HG03025 (cell line): Measurements from ENCODE around the gene PLOD1.
"Not testable (repeated sequence)": the region's sequence is repeated elsewhere in the genome, so short reads cannot be mapped to it uniquely, and the experiment has no call there.

Experiments used
- ATAC-seq: cut with Tn5 transposase; IDR thresholded peaks from one replicate; pipeline ENCODE4 v1.9.1; 2021; ENCODE audit warnings: mild to moderate bottlenecking, moderate library complexity; ENCODE audit not compliant: unreplicated experiment, low FRiP score

The PLOD1 gene

DNA sequence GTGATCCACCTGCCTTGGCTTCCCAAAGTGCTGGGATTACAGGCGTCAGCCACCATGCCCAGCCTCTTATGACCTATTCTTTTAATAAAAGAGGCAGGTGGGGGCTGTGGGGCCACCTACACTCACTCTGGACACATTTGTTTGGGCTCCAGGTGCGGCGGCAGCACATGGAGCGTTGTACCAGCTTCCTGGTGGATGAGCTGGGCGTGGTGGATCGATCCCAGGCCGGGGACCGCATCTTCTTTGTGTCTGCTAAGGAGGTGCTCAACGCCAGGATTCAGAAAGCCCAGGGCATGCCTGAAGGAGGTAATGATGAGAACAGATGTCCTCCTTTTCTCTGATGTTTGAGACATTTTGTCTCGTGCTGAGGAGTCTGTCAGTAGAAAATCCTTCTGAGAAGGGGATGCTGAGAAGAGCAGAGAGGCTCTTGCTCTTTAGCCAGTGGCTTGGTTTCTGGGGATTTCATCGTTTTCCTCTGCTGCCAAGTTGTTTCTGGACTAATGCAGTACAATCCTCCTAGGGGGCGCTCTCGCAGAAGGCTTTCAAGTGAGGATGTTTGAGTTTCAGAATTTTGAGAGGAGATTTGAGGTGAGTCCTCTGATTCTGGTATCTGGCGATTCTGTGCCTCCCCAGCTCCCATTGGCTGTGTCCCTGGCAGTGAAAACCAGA, 66.9 kb downstream of the PLOD1 start:
- ATAC-seq = no peak

DNA sequence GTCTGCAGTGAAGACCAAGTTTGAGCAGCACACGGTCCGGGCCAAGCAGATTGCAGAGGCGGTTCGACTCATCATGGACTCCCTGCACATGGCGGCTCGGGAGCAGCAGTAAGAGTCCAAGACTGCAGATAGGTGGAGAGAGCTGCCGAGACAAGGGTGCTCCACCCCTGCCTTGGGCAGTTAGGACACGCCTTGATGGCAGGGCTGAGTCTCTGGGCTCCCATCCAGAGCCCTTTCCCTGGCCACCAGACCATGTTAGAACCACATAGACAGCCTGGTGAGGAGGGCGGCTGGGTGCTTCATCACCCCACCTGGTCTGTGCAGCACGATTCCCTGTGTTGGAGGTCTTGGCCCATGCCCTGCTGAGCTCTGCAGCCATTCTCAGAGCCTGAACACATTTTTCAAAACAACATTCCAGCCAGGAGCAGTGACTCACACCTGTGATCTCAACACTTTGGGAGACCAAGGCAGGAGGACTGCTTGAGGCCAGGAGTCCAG, 67.5 kb downstream of the PLOD1 start:
- ATAC-seq = no peak

DNA sequence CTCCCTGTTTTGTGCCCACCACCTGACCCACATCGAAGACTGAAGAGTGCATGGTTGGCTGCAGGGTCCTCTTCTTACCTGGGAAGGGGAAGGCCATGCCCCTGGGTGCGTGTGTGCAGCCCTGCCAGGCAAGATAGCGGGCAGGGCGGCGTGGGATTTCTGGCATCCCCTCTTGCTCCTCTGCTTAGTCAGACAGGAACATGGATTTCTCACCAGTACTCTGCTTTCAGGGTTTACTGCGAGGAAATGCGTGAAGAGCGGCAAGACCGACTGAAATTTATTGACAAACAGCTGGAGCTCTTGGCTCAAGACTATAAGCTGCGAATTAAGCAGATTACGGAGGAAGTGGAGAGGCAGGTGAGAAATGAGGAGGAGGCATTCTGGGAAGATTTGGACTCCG, 69.2 kb downstream of the PLOD1 start:
- no peak for ATAC-seq

DNA sequence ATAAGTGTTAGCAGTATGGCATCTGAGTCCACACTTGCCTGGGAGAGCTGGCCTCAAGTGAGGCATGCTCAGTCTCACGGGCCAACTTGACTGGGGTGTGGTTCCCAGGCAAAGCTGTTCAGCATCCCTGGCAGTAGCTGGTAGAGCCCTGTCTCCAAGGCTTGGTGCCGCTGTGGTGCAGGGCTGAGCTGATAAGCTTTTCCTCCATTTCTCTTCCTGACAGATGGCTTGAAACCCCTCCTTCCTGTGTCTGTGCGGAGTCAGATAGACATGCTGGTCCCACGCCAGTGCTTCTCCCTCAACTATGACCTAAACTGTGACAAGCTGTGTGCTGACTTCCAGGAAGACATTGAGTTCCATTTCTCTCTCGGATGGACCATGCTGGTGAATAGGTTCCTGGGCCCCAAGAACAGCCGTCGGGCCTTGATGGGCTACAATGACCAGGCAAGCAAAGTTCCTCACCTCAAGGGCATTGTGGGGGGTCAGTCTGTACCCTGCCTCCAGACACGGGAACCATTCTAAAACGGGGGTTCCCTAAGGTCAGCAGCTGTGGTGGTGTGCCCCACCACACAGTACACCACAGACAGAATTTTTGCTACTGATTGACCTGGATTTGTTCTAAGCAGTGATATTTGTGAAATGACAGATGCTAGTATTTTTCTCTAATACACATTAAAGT, 71.1 kb downstream of the PLOD1 start:
- ATAC-seq = no peak

DNA sequence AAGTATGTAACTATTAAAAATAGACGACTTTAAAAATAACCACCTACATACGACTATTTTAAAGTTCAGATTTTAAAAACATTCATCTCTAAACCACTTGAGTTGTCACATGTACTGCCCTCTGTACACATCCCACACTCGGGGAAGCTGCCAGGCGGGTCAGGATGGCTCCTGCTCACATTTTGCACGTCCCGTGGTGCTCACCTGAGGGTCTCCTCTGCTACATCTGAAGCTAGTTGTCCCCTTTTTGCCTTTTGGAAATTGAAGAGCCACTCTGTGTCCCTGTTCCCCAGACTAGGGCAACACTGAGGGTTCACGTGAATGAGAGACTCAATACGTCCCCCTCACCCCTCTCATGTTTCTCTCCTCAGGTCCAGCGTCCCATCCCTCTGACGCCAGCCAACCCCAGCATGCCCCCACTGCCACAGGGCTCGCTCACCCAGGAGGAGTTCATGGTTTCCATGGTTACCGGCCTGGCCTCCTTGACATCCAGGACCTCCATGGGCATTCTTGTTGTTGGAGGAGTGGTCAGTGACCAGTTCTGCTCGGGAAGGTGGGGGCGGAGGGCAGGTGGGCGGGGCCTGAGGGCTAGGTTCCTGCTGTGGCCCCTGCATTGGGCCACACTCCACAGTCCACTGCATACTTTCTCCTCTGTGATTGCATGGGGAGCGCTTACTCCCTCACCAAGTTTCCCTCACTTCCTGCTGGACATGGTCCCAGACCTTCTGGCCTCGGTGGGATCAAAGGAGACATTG, 71.8 kb downstream of the PLOD1 start:
- no peak for ATAC-seq

DNA sequence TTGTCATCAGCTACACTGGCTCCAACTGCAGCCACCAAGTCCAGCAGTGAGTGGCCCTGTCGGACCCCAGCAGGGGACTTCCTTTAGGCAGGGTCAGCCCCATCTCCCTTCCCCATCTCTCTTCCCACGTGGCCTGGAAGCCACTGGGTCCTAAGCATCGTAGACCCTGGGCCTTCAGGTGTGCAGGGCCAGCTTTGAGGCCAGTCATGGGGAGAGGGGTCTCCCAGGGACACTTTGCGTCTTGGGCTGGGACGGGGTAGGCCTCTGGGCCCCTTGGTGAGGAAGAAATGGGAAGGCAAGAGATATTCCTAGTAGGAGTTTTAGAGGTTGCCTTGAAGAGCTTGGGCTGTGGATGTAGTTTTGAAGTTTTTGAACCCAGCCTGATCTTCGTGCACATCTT, 72.7 kb downstream of the PLOD1 start:
- no peak for ATAC-seq

DNA sequence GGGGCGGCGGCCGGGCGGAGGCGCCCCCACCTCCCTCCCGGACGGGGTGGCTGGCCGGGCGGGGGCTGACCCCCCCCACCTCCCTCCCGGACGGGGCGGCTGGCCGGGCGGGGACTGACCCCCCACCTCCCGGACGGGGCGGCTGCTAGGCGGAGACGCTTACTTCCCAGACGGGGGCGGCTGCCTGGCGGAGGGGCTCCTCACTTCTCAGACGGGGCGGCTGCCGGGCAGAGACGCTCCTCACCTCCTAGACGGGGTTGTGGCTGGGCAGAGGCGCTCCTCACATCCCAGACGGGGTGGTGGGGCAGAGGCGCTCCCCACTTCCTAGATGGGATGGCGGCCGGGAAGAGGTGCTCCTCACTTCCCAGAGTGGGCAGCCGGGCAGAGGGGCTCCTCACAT, 73.8 kb downstream of the PLOD1 start:
- ATAC-seq = not testable (repeated sequence)

DNA sequence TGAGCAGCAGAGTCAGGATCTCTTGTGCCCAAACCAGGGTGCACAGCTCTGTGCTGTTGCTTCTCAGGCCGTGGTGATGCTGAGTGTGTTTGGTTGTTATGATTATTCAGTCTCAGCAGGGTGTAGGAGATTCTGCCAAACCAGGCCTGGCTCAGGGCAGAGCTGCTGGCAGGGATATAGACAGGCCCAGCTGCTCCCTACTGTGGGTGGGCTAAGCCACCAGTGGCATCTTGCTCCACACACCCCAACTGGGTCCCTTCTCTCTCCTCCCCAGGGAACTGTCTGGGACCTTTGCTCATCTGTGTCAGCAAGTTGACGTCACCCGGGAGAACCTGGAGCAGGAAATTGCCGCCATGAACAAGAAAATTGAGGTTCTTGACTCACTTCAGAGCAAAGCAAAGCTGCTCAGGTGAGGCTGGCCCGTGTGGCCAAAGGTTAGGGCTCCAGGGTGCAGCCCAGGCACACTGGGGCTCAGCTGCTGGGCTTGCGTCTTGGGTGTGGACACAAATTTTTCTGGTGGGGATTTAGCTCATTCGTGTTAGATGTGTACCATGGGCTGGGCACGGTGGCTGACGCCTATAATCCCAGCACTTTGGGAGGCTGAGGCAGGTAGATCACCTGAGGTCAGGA, 74.9 kb downstream of the PLOD1 start:
- no peak for ATAC-seq

DNA sequence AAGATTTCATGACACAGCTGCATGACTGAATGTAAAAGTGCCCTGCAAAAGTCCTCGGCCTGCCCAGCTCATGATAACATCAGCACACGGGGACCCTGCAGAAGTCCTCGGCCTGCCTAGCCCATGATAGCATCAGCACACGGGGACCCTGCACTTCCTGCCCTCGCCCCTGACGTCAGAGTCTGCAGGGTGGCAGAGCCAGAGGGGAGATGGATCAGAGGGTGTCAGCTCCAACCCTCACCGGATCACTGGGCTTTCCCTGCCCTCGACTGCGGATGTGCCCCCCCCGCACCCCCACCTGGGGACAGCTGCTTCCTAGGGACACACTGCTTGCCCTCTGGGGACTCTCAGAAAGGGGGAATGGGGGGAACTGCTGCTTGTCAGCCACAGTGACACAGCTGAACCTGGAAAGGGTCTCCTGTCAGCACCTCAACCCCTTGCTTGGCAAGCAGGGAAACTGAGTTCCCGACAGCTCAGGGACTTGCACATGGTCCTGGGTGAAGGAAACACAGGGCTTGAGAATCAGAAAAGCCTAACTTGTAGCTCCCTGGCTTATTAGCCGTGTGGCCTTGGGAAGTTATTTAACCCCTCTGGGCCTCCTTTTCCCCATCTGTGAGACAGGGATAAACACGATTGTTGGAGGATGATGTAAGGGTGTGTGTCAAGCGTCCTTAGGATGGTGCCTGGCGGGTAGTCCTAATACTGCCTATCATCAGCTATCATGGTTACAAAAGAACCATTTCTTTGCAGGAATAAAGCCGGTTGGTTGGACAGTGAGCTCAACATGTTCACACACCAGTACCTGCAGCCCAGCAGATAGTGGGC, 76.4 kb downstream of the PLOD1 start:
- ATAC-seq = no peak

DNA sequence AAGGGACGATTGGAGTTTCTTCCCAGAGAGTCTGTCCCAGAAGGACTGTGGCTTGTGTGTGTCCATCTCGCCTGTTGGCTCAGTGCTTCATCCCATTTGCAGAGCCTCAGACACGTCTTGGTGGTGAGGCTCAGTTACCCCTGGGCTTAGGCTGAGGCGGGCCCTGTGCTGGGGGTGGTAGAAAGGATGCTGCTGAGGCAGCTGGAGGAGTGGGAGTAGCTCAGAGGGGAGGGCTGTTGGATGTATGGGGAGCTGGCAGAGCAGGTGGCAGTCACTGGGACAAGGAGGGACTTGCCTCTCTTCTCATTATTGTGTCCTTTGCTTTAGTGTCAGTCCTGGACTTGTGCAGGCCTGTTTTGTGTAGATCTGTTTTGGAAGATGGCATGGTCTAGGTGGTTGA, 77.5 kb downstream of the PLOD1 start:
- ATAC-seq = no peak

DNA sequence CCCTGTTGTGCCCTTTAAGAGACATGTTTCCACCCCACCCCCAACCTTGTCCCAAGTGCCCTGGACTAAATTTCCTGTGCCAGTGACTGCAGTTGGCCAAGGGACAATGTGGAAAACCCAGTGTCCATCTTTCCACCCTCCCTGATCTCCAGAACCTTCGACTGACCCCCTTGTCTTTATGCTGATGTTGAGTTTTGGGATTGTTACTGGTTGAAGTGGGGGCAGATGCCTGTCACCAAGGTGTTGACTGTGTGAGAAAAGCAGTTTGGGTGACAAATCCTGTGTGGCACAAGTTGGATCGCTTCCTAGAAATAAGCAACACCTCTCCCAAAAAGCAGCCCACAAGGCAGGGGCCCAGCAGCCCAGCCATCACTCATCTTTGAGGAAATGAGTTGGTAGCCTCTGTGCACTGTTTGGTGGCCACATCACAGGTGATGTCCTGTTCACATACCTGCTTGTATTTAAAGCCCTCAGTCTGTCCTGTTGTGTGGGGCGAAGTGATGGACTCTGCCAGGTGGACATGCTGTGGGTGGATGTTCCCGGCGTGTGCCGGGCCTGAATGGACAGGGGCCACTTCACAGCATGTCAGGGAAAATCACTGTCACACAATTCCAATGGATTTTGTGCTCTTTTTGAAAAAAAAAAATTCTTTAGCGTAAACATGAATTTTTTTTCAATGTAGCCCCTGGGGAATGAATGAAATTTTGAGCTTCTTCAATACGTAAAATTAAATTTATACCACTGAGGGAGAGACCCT, 78.2 kb downstream of the PLOD1 start:
- ATAC-seq = no peak

DNA sequence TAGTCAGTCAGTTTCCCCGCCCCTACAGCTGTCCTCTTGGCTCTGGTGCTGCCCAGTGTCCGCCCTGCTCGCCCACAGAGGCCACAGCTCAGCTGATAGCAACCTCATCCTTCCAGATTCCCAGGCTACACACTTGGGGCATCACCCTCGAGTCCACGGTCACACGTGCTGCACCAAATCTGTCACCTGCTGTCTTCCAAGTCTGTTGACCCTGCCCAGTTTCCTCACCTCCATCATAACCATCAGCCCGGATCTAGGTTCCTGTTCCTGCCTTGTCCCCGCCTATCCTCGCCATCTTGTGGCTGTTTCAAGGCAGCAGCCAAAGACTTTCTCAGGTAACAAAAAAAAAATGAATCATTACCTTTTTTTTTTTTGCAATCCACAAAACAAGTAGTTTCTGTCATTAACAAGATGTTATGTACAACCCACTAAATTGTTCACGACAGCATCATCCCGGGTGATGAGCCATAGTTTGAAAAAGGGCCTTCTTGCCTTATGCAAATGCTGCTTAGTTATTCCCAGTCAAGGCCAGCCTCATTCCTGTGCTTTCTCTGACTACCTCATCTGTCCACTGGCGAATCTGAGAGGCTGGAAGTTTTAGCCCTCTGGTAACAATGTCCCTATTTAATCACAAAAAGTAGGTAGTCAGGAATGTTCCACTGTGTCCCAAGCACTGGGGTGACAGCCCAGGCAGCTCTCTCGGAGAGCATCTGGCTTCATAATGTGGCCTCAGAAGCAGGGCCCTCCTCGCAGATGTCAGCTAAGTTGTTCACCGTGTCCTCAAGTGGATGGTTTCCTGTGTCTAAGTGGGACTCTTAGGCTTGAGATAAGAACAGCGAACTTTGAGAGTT, 79.8 kb downstream of the PLOD1 start:
- ATAC-seq = no peak

DNA sequence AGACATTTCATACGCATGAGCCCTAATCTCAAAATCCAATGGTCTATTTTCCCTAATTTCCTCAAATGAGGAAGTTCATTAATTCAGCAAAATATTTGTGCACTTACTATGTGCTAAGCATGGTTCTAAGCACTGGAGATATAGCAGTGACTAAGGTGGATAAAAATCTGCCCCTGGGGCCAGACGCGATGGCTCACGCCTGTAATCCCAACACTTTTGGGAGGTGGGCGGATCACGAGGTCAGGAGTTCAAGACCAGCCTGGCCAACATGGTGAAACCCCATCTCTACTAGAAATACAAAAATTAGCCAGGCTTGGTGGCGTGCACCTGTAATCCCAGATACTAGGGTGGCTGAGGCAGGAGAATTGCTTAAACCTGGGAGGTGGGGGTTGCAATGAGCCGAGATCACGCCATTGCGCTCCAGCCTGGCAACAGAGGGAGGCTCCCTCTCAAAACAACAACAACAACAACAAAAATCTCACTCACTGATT, 80.5 kb downstream of the PLOD1 start:
- no peak for ATAC-seq

DNA sequence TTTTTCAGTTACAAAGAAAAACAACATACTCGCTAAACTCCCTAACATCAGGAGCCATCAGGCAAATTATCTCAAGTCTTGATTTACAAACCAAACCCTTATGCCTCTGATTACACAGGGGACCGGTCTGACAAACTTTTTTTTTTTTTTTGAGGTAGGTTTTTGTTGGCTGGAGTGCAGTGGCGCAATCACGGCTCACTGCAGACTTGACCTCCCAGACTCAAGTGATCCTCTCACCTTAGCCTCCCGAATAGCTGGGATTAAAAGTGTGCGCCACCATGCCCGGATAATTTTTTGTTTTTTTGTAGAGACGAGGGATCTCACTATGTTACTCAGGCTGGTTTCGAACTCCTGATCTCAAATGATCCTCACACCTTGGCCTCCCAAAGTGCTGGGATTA, 81.0 kb downstream of the PLOD1 start:
- no peak for ATAC-seq

DNA sequence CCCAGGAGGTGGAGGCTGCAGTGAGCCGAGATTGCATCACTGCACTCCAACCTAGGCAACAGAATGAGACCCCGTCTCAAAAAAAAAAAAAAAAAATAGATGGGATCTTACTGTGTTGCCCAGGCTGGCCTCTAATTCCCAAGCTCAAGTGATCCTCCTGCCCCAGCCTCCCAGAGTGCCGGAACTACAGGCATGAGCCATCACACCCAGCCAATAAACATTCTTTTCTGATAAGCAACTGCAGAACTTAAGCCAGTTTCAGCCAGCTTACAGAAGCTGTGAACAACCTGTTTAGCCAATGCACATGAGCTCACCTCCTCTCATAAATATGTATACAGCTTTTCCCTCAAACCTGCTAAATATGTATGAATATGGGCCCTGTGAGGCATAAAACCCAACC, 81.7 kb downstream of the PLOD1 start:
- ATAC-seq = no peak

DNA sequence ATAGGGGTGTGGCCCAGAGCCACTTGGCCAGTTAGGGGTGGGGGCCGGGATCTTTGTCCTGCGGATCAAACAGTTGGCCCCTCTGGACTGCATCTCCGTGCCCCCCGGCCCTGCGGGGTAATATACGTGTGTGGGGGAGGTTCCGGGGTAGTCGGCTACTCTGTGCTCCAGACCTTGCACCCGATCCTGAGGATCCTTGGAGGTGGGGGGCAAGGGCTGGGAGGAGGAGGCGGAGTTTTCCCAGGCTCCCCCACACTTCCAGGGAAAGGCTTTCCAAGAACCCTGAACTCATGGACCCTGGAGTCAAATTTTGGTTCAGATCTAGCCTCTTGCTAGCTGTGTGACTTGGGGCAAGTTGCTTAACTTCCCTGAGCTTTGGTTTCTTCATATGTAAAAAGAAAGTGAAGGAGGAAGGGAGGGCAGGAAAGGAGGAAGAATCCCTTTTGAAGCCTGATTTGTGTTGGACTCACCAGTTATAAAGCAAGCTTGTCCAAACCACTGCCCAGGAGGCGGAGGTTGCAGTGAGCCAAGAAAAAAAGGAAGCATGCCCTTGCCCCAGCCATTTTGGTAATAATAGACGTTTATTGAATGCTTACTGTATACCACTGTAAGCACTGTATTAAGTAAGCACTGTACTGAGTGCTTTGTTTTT, 85.5 kb downstream of the PLOD1 start:
- no peak for ATAC-seq

DNA sequence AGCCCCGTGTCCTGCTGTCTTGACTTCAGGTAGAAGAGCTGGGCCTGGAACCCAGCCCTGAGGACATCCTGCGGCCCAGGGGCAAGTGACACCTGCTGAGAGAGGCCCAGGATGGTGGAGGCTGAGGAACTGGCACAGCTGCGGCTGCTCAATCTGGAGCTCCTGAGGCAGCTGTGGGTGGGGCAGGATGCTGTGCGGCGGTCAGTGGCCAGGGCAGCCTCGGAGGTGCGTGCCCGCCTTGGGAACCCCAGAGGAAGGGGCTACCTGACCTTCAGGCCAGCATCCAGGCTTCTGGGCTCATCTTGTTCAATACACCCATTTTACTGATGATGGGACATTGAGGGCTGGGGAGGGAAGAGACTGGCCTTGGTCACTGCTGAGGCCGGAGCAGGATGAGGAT, 87.1 kb downstream of the PLOD1 start:
- no peak for ATAC-seq

DNA sequence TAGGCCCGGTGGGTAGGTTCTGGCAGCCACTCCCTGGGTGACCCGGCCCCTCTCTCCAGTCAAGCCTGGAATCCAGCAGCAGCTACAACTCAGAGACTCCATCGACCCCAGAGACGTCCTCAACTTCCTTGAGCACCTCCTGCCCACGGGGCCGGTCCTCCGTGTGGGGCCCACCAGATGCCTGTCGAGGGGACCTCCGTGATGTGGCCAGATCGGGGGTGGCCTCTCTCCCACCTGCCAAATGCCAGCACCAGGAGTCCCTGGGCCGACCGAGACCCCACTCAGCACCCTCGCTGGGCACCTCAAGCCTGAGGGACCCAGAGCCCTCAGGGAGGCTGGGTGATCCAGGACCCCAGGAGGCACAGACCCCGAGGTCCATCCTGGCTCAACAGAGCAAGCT, 87.5 kb downstream of the PLOD1 start:
- ATAC-seq = no peak
